ENCODE measurements around the gene LINGO4. TPM values are rescaled to one million over a fixed set of nuclear protein-coding genes. Genes with fewer than 3 reads are reported as not detected.

LINGO4 gene
- total RNA-seq, 3 donors from 2014 or later, result 0.23 to 0.54 (median 0.24) TPM

GRCh38 chr1:151760597-151761385 is 44.4 kb downstream of the LINGO4 start:
- H3K36me3 ChIP-seq (ENCODE audit: low read depth), result no peaks in the 10 kb centered on the region
- H3K9me3 ChIP-seq, result no peaks in the 10 kb centered on the region
- no peak for TF ChIP-seq CTCF (IDR thresholded peaks at IDR 0.05)
- intact Hi-C loops (cut with DNase I, micrococcal nuclease), result no loop called here
- H3K4me3 ChIP-seq, result no peak overlapping the region
- H3K4me1 ChIP-seq (ENCODE audit: low read depth), result peaks cover 6% of the 10 kb centered on the region
- ATAC-seq (no peak), DNase-seq (no peak)

GRCh38 chr1:151759241-151759640 is 46.0 kb downstream of the LINGO4 start:
- Histone ChIP-seq H3K4me3 (no peak overlapping the region), H3K36me3 (ENCODE audit: low read depth) (no peaks in the 10 kb centered on the region)

GRCh38 chr1:151756291-151756690 is 48.9 kb downstream of the LINGO4 start:
- DNase-seq, result no peak
- ATAC-seq, result no peak
- H3K9me3 ChIP-seq, result no peaks in the 10 kb centered on the region
- H3K4me3 ChIP-seq, result no peak overlapping the region
- intact Hi-C loops (cut with DNase I, micrococcal nuclease), result no loop called here
- TF ChIP-seq CTCF (IDR thresholded peaks at IDR 0.05), result no peak
- H3K4me1 ChIP-seq (ENCODE audit: low read depth), result no peaks in the 10 kb centered on the region
- no peaks in the 10 kb centered on the region for H3K36me3 ChIP-seq (ENCODE audit: low read depth)

More at GRCh38 chr1:151759241-151759640, 46.0 kb downstream of the LINGO4 start:
- H3K9me3 ChIP-seq, result no peaks in the 10 kb centered on the region
- DNase-seq (no peak), ATAC-seq (no peak)
- intact Hi-C loops (cut with DNase I, micrococcal nuclease), result no loop called here
- H3K4me1 ChIP-seq (ENCODE audit: low read depth), result peaks cover 6% of the 10 kb centered on the region
- TF ChIP-seq CTCF (IDR thresholded peaks at IDR 0.05), result no peak

Other genes with a start within 250 kb of the LINGO4 start
- gene SNX27, start 193.4 kb downstream of the LINGO4 start, total RNA-seq, result 10 to 100 TPM; 25.5 to 59.0 (median 34.8) TPM
- 1 to 10 TPM; 2.3 to 4.3 (median 2.8) TPM for gene CELF3, start 88.6 kb downstream of the LINGO4 start, total RNA-seq
- gene RIIAD1, start 83.9 kb downstream of the LINGO4 start, total RNA-seq, result not detected
- 10 to 100 TPM; 46.5 to 51.2 (median 50.9) TPM for gene MRPL9, start 41.9 kb downstream of the LINGO4 start, total RNA-seq
- 10 to 100 TPM in 1 of 3 donors, 1 to 10 TPM in 2; 5.8 to 11.4 (median 7.4) TPM for gene TDRKH, start 14.9 kb downstream of the LINGO4 start, total RNA-seq
- 10 to 100 TPM in 2 of 3 donors, 1 to 10 TPM in 1; 9.5 to 29.5 (median 17.7) TPM for gene RORC, start 26.4 kb upstream of the LINGO4 start, total RNA-seq
- gene C2CD4D, start 34.4 kb upstream of the LINGO4 start, total RNA-seq, result 1 to 10 TPM in 1 of 3 donors, under 1 TPM in 2; 0.51 to 1.0 (median 0.61) TPM
- gene THEM5, start 48.3 kb upstream of the LINGO4 start, total RNA-seq, result not detected
- 10 to 100 TPM in 2 of 3 donors, 1 to 10 TPM in 1; 9.1 to 12.7 (median 11.3) TPM for gene THEM4, start 104.1 kb upstream of the LINGO4 start, total RNA-seq
- 1,000 to 10,000 TPM in 2 of 3 donors, 100 to 1,000 TPM in 1; 540 to 1,335 (median 1,083) TPM for gene S100A10, start 188.4 kb upstream of the LINGO4 start, total RNA-seq
- gene S100A11, start 231.6 kb upstream of the LINGO4 start, total RNA-seq, result 100 to 1,000 TPM in 1 of 3 donors, 10 to 100 TPM in 2; 88.8 to 230 (median 93.8) TPM